H9 (cell line): ENCODE measurements around the gene TMEM208. TPM values are rescaled to one million over a fixed set of nuclear protein-coding genes. Genes with fewer than 3 reads are reported as not detected.

Source experiments
- DNase-seq: peaks from one replicate; pipeline ENCODE4 v3.0.0-alpha.2; 2017
- H2AFZ ChIP-seq: one replicate; pipeline ENCODE4 v1.6.1; 2013; ENCODE audit warnings: mild to moderate bottlenecking, low read length, control low read depth, moderate library complexity
- H2AK5ac ChIP-seq: 2 replicates; pipeline ENCODE4 v1.6.1; 2013; ENCODE audit warnings: low read length, control low read depth, mixed read lengths; ENCODE audit not compliant: insufficient read length
- H2BK120ac ChIP-seq: one replicate; pipeline ENCODE4 v1.6.1; 2013; ENCODE audit warnings: low read depth, mild to moderate bottlenecking, low read length, control low read depth, inconsistent platforms; ENCODE audit not compliant: poor library complexity, severe bottlenecking
- H2BK12ac ChIP-seq: 2 replicates; pipeline ENCODE4 v1.6.1; 2013; ENCODE audit warnings: low read length, control low read depth, mixed read lengths, low read depth; ENCODE audit not compliant: insufficient read length
- H2BK15ac ChIP-seq: 2 replicates; pipeline ENCODE4 v1.6.1; 2013; ENCODE audit warnings: low read depth, low read length, control low read depth
- H2BK20ac ChIP-seq: one replicate; pipeline ENCODE4 v1.6.1; 2013; ENCODE audit warnings: low read depth, mild to moderate bottlenecking, low read length, control low read depth, inconsistent platforms; ENCODE audit not compliant: poor library complexity, severe bottlenecking
- H2BK5ac ChIP-seq: 2 replicates; pipeline ENCODE4 v1.6.1; 2013; ENCODE audit warnings: low read length, control low read depth, mixed read lengths; ENCODE audit not compliant: insufficient read length
- H3K14ac ChIP-seq: 2 replicates; pipeline ENCODE4 v1.6.1; 2013; ENCODE audit warnings: low read length, control low read depth; ENCODE audit not compliant: insufficient read depth
- H3K18ac ChIP-seq: 2 replicates; pipeline ENCODE4 v1.6.1; 2013; ENCODE audit warnings: low read depth, mild to moderate bottlenecking, mixed read lengths, low read length, control low read depth; ENCODE audit not compliant: insufficient read length
- H3K23ac ChIP-seq: 2 replicates; pipeline ENCODE4 v1.6.1; 2013; ENCODE audit warnings: low read length, control low read depth, mixed read lengths, low read depth; ENCODE audit not compliant: insufficient read length
- H3K23me2 ChIP-seq: 2 replicates; pipeline ENCODE4 v1.6.1; 2013; ENCODE audit warnings: low read depth, mild to moderate bottlenecking, mixed read lengths, low read length, control low read depth; ENCODE audit not compliant: insufficient read length, poor library complexity, severe bottlenecking
- H3K27ac ChIP-seq: 2 replicates; pipeline ENCODE4 v1.5.1; 2013; ENCODE audit warnings: low read length, control low read depth, mixed read lengths, low read depth; ENCODE audit not compliant: insufficient read length
- H3K27me3 ChIP-seq: 2 replicates; pipeline ENCODE4 v1.6.1; 2013; ENCODE audit warnings: low read length, control low read depth, inconsistent platforms; ENCODE audit not compliant: insufficient read depth
- H3K4ac ChIP-seq: 2 replicates; pipeline ENCODE4 v1.6.1; 2013; ENCODE audit warnings: low read depth, mild to moderate bottlenecking, control low read depth, inconsistent platforms, low read length, moderate library complexity
- H3K4me1 ChIP-seq: 2 replicates; pipeline ENCODE4 v1.6.1; 2013; ENCODE audit warnings: low read length, control low read depth, inconsistent platforms; ENCODE audit not compliant: insufficient read depth
- H3K4me2 ChIP-seq: 2 replicates; pipeline ENCODE4 v1.6.1; 2013; ENCODE audit warnings: low read length, control low read depth, mixed read lengths; ENCODE audit not compliant: insufficient read length, insufficient read depth
- H3K56ac ChIP-seq: 2 replicates; pipeline ENCODE4 v1.6.1; 2013; ENCODE audit warnings: low read depth, mild to moderate bottlenecking, mixed read lengths, low read length, control low read depth; ENCODE audit not compliant: insufficient read length
- H3K79me1 ChIP-seq: 2 replicates; pipeline ENCODE4 v1.6.1; 2013; ENCODE audit warnings: low read depth, mild to moderate bottlenecking, moderate library complexity, low read length, control low read depth, inconsistent platforms; ENCODE audit not compliant: insufficient read depth, poor library complexity, severe bottlenecking
- H3K79me2 ChIP-seq: 2 replicates; pipeline ENCODE4 v1.6.1; 2013; ENCODE audit warnings: low read length, control low read depth, inconsistent platforms; ENCODE audit not compliant: insufficient read depth
- H3K9ac ChIP-seq: 2 replicates; pipeline ENCODE4 v1.6.1; 2013; ENCODE audit warnings: low read length, control low read depth, mixed read lengths; ENCODE audit not compliant: insufficient read length; ENCODE audit errors: extremely low read depth
- H3K9me3 ChIP-seq: one replicate; pipeline ENCODE4 v1.6.1; 2013; ENCODE audit warnings: low read depth, low read length, inconsistent platforms; ENCODE audit not compliant: control insufficient read depth
- H3T11ph ChIP-seq: one replicate; pipeline ENCODE4 v1.6.1; 2013; ENCODE audit warnings: mild to moderate bottlenecking, low read length, control low read depth, inconsistent platforms
- H4K20me1 ChIP-seq: one replicate; pipeline ENCODE4 v1.6.1; 2013; ENCODE audit not compliant: control insufficient read depth, insufficient read length, insufficient read depth
- H4K5ac ChIP-seq: 2 replicates; pipeline ENCODE4 v1.6.1; 2013; ENCODE audit warnings: low read depth, mild to moderate bottlenecking, mixed read lengths, low read length, control low read depth; ENCODE audit not compliant: insufficient read length
- H4K8ac ChIP-seq: replicated peaks from 2 replicates; pipeline ENCODE4 v1.6.1; 2013; ENCODE audit warnings: low read length, control low read depth, mixed read lengths, low read depth; ENCODE audit not compliant: insufficient read length
- H4K91ac ChIP-seq: 2 replicates; pipeline ENCODE4 v1.6.1; 2013; ENCODE audit warnings: low read depth, mild to moderate bottlenecking, moderate library complexity, mixed read lengths, low read length, control low read depth; ENCODE audit not compliant: insufficient read length
- H3K27ac Mint-ChIP-seq, 3 experiments: 2 replicates in 2 of 3; 3 replicates in 1 of 3; pipeline ENCODE4 v1.8.0; 2020 to 2021; ENCODE audit warnings: mixed read lengths in 3 of 3, mild to moderate bottlenecking in 1 of 3, moderate library complexity in 1 of 3
- H3K27me3 Mint-ChIP-seq: 2 replicates; pipeline ENCODE4 v1.8.0; 2021; ENCODE audit warnings: low read depth, mild to moderate bottlenecking, moderate library complexity, mixed read lengths
- H3K36me3 Mint-ChIP-seq, 3 experiments: 2 replicates in 2 of 3; 3 replicates in 1 of 3; pipeline ENCODE4 v1.8.0; 2020 to 2021; ENCODE audit warnings: low read depth in 3 of 3, mixed read lengths in 3 of 3; ENCODE audit not compliant: insufficient read depth in 1 of 3
- H3K4me1 Mint-ChIP-seq, 2 experiments: 2 replicates each; pipeline ENCODE4 v1.8.0; 2020; ENCODE audit warnings: mixed read lengths in 2 of 2
- H3K4me3 Mint-ChIP-seq, 2 experiments: 2 replicates in 1 of 2; 3 replicates in 1 of 2; pipeline ENCODE4 v1.8.0; 2020 to 2021; ENCODE audit warnings: mild to moderate bottlenecking in 2 of 2, mixed read lengths in 2 of 2, moderate library complexity in 1 of 2
- H3K9me3 Mint-ChIP-seq, 2 experiments: 2 replicates in 1 of 2; 3 replicates in 1 of 2; pipeline ENCODE4 v1.8.0; 2020; ENCODE audit warnings: mild to moderate bottlenecking in 2 of 2, mixed read lengths in 2 of 2, moderate library complexity in 1 of 2
- CTCF ChIP-seq: fragments of 200-600 bp; sonication (generic); conservative IDR thresholded peaks from 3 replicates; pipeline ENCODE4 v1.8.0; 2021; ENCODE audit warnings: antibody characterized with exemption, mild to moderate bottlenecking
- WGBS: extraction: QIAGEN DNeasy Blood & Tissue Kit; methylation state at CpG from one replicate; pipeline ENCODE4 v1.1.7; 2013; ENCODE audit warnings: missing lambda C conversion rate, low lambda C conversion rate, mixed read lengths; ENCODE audit not compliant: insufficient read length; ENCODE audit errors: extremely low coverage; 5-methylcytosine and 5-hydroxymethylcytosine counted together
- total RNA-seq: library from RNA; stranded (reverse); gene quantifications from 2 replicates; pipeline ENCODE4 v1.2.1, GENCODE V29; 2021

Gene TMEM208
- total RNA-seq, 1 experiment from 2014 or later: 42.6 TPM

DNA sequence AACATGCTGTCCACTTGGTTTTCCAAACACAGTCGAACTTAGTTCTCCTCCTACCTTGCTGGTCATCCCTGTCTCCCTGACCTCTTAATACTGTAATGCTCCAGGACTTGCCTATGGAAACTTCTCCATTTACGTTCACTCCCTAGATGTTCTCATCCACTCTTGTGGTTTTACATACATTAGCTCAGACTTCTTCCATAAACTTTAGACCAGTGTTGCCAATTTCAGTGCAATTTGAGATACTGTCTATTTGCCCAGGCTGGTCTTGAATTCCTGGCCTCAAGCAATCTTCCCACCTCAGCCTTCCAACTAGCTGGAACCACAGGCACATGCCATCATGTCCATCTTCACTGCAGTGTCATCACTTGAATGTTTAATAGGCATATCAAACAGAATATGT is 44.6 kb upstream of the TMEM208 start:
- no peak overlapping the region for H3K4me2 ChIP-seq
- WGBS: no CpG with 5 or more reads among the region's 2 CpGs

More for the DNA sequence above, 44.6 kb upstream of the TMEM208 start:
- no peak overlapping the region for H2AFZ ChIP-seq
- no peak overlapping the region for H2BK5ac ChIP-seq
- peaks cover 4% of the 10 kb centered on the region; the same call in 1 of the 2 replicates for H3K27me3 ChIP-seq
- Mint-ChIP-seq H3K9me3 (no peaks in the 10 kb centered on the region; a peak in 1 of 5 replicates), H3K4me1 (peaks cover 26 to 27% of the 10 kb centered on the region in 2 experiments), H3K27me3 (peaks cover 37% of the 10 kb centered on the region), H3K27ac (no peak overlapping the region), H3K36me3 (peaks cover 0 to 5% (median 4%) of the 10 kb centered on the region in 3 experiments; a peak in 2 of 7 replicates), H3K4me3 (no peak overlapping the region)
- no peak overlapping the region for H2BK15ac ChIP-seq
- no peak overlapping the region for H3K18ac ChIP-seq
- H2AK5ac ChIP-seq: no peak overlapping the region
- no peaks in the 10 kb centered on the region for H3K9me3 ChIP-seq
- H2BK20ac ChIP-seq: no peak overlapping the region
- DNase-seq: no peak
- no peak overlapping the region for H3K56ac ChIP-seq
- H3K23me2 ChIP-seq: peaks cover 22% of the 10 kb centered on the region
- TF ChIP-seq CTCF: no peak
- peaks cover 6% of the 10 kb centered on the region; the same call in 1 of the 2 replicates for H3K4me1 ChIP-seq
- H2BK12ac ChIP-seq: no peak overlapping the region
- H4K8ac ChIP-seq: no peak overlapping the region
- no peaks in the 10 kb centered on the region for H4K20me1 ChIP-seq
- H3K23ac ChIP-seq: no peak overlapping the region
- no peak overlapping the region for H2BK120ac ChIP-seq
- no peaks in the 10 kb centered on the region for H3K79me2 ChIP-seq
- no peak overlapping the region for H4K5ac ChIP-seq
- no peak overlapping the region for H3K27ac ChIP-seq
- H4K91ac ChIP-seq: no peak overlapping the region
- no peak overlapping the region for H3K9ac ChIP-seq
- H3K79me1 ChIP-seq: no peaks in the 10 kb centered on the region
- H3K14ac ChIP-seq: no peak overlapping the region
- no peak overlapping the region for H3T11ph ChIP-seq
- H3K4ac ChIP-seq: no peak overlapping the region
